HG03575 (cell line): ENCODE data around the gene CSRNP3.
"Not testable (repeated sequence)": the region's sequence is repeated elsewhere in the genome, so short reads cannot be mapped to it uniquely, and the experiment has no call there.

ENCODE experiments used
- ATAC-seq: cut with Tn5 transposase; IDR thresholded peaks from one replicate; pipeline ENCODE4 v1.9.1; 2021; ENCODE audit not compliant: unreplicated experiment, insufficient number of reproducible peaks, low FRiP score; ENCODE audit errors: extremely low read depth

CSRNP3 gene

DNA sequence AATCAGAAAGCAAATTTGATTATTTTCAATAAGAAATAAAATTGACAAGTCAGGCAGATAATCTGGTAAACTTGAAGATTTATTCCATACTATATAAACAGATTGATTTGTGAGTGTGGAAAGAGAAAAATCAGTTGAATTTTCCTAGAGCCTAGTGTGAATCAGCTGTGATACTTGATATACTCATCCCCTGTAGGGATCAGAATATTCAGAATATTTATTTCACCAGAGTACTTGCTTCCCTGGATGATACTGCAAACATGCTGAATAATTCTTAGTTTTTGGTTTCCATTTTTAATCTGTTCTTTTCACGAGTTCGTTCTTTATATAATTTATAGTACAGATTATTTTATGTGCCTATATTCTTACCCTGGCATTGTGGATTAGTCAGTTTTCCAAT, 181.7 kb downstream of the CSRNP3 start:
- no peak for ATAC-seq

DNA sequence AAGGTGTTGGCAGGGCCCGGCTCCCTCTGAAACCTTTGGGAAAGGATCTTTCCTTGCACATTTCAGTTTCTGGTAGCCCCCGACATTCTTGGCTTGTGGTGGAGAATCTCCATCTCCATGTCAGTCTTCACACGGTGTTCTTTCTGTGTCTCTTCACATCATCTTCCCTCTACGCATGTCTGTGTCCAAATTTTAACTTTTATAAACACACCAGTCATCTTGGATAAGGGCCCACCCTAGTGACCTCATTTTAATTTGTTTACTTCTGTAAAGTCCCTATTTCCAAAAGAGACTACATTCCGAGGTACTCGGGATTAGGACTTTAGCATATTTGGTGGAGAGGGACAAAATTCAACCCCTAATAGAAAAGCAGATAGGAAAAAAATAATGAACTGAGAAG, 186.2 kb downstream of the CSRNP3 start:
- no peak for ATAC-seq

DNA sequence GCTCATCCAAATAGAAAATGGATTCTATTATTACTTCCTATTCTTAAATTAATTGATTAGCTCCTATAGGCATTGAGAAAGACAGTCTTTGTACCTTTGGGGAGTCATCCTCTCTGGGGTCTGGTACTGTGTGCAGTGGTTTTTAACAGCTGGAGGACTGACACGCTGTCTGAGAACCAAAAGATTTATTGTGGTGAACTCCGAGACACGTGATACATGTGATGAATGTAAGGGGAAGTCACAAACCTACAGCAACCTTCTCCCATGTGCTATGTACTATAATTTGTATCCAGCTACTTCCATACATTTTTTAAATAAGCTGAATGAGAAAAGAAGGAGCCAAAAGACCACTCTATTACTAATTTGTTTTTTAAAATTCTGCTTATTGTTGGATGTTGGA, 190.9 kb downstream of the CSRNP3 start:
- no peak for ATAC-seq

DNA sequence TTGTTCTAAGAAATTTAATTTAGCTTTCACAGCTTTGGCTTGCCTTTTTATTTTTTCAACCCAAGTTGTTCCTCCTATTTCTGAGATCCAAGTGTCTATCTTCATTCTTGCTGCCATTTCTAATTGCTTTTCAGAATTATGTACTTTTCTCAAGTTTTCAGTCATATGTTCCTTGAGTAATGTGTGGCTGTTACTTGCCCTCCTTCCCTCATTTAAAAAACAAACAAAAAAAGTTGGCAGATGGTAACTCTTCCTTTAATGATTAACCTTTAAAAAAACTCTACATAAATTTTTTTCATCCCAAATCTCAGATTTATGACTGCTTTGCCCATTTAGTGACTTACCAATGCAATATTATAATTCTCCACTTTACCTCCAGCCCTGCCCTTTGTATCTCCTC, 193.2 kb downstream of the CSRNP3 start:
- ATAC-seq, result no peak

DNA sequence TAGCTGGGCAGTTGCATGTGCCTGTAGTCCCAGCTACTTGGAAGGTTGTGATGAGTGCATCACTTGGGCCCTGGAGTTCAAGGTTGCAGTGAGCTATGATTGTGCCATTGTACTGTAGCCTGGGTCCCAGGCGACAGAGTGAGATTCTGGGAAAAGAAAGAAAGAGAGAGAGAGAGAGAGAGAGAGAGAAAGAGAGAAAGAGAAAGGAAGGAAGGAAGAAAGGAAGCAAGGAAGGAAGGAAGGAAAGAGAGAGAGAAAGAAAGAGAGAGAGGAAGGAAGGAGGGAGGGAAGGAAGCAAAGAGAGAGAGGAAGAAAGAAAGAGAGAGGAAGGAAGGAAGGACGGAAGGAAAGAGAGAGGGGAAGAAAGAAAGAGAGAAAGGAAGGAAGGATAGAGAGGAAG, 196.1 kb downstream of the CSRNP3 start:
- no peak for ATAC-seq

DNA sequence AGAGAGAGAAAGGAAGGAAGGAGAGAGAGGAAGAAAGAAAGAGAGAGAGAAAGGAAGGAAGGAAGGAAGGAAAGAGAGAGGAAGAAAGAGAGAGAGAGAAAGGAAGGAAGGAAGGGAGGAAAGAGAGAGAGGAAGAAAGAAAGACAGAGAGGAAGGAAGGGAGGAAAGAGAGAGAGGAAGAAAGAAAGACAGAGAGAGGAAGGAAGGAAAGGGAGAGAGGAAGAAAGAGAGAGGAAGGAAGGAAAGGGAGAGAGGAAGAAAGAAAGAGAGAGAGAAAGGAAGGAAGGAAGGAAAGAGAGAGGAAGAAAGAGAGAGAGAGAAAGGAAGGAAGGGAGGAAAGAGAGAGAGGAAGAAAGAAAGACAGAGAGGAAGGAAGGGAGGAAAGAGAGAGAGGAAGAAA, 196.6 kb downstream of the CSRNP3 start:
- not testable (repeated sequence) for ATAC-seq

DNA sequence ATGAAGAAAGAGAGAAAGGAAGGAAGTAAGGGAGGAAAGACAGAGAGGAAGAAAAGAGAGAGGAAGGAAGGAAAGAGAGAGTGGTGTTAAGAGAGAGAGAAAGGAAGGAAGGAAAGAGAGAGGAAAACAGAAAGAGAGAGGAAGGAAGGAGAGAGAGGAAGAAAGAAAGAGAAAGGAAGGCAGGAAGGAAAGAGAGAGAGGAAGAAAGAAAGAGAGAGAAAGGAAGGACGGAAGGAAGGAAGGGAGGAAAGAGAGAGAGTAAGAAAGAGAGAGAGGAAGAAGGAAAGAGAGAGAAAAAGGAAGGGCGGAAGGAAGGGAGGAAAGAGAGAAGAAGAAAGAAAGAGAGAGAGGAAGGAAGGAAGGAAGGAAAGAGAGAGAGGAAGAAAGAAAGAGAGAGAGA, 197.1 kb downstream of the CSRNP3 start:
- no peak for ATAC-seq

DNA sequence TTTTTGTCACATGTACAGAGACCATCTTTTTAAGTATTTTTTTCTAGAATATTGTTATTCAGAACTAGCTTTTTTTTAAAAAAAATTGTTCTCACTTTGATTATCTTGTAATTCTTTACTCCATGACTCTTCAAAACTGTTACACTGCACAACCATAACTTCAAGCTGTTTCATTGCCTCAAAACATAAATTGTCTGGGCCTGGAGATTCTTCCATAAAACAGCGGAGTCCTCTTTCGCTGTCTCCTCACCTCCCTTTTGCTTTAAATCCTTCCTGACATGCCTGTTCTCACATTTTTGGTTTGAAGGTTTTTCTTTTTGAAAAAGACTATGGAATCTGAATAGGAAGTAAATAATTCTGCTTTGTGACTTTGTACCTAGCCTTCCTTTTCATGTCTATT, 197.9 kb downstream of the CSRNP3 start:
- ATAC-seq, result no peak

DNA sequence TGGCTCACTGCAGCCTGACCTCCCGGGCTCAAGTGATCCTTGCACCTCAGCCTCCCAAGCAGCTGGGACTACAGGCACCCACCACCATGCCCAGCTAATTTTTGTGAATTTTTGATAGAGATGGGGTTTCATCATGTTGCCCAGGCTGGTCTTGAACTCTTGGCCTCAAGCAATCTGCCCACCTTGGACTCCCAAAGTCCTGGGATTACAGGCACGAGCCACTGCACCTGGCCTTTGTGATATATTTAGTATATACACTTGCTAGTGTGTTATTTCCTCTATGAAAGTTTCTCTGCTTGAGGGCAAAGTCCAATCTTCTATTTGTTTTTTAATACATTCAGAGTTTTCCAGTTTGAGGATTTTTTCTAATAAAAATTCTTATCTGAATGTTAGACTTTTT, 205.3 kb downstream of the CSRNP3 start:
- ATAC-seq, result no peak

DNA sequence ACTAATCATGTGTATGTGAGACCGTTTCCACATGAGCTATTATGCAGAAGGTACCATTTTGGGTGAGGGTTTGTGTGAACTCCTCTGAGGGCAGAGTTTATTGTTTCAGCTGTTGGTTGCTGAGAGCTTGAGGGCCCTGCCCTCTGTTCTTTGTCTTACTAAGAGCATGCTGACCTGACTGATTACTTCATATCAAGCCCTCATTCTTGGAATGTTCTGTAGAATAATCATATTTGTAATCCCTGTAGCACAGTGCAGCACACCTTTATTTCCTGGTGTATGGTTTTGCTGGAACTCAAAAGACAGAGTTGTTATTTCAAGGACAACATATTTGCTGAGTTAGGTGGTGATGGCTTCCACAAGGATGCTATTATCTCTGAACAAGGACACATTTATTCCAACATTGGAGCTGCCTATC, 206.1 kb downstream of the CSRNP3 start:
- no peak for ATAC-seq

DNA sequence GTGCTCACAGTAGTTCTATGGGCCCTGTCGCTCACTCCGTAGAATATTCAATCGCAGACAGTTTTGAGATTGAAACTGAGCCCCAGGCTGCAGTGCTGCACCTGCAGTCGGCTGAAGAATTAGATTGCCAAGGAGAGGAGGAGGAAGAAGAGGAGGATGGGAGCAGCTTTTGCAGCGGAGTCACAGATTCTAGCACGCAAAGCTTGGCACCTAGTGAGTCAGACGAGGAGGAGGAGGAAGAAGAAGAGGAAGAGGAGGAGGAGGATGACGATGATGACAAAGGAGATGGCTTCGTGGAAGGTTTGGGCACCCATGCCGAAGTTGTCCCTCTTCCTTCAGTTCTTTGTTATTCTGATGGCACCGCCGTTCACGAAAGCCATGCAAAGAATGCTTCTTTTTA, 209.4 kb downstream of the CSRNP3 start:
- ATAC-seq, result no peak

DNA sequence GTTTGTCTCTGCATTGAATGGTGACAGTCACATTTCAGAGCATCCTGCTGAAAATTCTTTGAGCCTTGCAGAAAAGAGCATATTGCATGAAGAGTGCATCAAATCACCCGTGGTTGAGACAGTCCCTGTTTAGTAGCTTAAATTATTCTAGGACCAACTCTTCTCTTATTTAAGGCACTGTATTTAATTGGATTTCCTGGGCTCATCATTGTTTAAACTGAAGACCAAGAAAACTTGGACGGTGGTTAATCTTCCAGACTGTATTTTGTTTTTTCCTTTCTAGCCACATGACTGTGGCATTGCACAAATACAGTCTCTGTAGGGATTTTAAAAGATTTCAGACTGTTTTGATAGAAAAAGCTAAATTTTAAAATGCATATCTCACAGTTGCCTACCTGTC, 210.1 kb downstream of the CSRNP3 start:
- ATAC-seq, result no peak

DNA sequence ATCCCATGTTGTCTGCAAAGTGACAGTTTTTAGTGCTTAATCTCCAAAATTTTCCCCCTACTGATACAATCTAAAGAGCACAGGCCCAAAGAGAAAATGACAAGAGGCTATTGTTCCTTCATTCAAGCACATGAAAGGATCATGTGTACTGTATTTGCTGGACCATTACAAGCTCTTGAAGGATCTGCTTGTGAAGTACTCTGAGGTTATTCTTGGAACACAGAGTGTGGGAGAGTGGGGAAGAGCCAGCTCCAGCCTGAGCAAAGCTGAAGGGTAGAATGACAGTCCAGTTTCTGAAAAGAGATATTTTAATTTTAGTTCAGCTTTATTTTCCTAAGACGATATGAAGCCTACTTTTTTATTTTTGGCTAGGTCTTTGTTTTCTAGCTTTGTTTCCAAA, 212.3 kb downstream of the CSRNP3 start:
- no peak for ATAC-seq

DNA sequence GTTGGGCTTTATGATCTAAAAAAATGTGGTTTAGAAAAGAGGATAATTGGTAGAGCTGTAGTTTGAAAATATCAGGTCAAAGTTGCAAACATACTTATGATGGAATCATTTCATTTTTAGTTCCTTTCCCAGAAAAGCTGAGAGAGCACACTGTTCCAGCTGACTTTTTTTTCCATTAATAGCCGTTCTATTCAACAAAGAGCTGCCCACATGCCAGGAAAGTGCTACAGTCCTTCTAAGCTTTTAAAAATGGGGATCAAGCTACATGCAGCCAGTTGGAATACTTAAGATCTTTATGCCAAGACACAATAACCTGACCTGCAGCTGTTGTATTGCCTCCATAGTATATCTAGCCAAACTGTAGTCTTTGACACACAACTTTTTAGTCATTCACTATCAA, 213.0 kb downstream of the CSRNP3 start:
- no peak for ATAC-seq

DNA sequence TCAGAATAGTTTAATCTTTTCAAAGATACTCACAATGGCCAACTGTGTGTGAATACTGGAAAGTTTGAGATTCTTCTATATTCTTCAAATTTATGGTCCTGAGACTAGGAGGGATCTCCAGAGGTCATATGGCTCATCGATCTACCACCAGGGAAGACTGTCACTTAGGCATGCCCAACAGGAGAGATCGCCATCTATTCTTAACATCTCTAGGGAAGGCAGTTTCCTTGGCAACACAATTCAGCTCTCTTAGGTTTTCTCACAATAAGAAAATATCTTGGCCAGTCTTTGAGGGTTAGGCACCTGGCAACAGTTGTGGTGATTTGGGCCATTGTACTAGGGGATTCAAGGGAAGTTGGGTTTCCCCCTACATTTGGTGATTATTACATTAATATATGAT, 217.3 kb downstream of the CSRNP3 start:
- no peak for ATAC-seq

DNA sequence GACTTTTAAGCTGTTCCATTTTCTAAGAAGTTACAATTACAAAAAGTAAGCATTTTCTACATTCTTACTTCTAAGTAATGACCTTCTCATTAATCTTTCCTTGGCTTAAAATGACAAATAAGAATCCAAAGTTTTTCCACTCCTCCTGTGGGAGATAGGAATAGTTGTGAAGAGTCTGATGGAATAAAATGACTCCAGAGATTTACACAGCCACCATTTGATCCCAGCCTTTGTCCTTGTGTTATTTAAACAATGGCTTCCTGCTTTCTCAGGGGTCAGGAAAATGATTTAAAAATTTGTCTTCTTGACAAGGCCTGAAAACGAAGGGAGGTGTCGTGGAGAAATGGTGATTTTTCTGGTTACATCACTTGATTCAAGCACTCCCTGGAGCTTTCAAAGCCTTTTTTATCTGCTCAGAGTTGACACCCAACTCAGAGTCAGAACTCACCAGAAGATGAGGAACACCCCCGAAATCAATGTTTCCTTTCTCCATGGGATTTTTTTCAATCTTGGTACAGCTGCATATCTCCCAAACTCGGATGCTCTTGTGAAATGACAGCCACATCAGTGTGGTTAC, 218.0 kb downstream of the CSRNP3 start:
- no peak for ATAC-seq

DNA sequence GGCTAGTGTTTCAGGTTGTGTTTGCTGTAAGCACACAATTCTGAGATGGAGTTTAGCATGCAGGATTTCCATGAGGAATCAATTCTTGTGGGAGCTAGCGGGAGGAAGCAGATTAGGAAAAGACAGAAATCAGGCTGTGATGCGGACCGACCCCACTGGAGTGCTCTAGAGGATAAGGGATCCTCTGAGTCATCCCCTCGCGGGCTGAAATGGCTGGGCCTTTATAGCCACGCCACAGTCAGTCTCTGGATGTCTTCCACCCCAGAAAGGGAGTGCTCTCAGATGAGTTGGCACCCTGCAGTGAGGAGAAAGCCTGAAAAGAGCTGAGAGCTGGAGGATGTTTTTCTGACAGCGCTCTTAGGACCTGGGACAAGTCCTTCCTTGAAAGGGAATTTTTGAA, 222.1 kb downstream of the CSRNP3 start:
- ATAC-seq, result no peak

DNA sequence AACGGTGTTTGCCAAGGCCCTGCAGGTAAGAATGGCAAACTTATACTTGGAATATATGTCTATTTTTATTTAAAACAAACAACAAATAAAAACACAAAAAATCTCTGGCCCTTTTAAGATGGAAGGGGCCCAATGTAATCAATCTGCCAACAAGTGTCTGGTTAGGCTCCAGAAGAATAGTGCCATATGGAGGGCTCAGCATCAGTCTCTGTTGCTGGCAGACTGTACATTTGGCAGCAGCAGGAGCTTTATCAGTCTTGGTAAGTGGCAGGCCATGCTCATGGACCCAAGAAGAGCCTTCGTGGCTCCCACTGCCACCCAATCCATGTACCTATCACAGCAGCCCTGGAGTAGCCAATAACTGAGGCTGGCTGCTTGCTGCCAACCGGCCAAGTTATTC, 223.4 kb downstream of the CSRNP3 start:
- ATAC-seq, result no peak

DNA sequence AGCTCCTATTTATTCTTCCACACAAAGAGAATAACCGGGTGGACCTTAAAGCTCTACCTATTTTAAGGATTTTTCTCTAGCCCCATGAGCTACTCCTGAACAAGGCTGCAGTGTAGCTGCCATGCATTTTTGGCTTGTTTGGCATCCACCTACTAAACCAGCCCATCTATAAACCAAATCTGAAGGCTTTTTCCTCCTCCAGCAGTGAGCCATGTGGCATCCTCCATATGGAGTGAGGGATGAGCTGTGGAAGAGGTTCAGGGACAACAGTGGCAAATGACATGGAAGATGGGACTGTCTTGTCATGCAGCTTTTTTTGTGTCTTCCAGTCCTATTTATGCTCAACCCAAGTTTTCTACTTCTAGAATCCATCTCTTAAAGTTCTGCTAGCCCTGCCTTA, 224.3 kb downstream of the CSRNP3 start:
- no peak for ATAC-seq

DNA sequence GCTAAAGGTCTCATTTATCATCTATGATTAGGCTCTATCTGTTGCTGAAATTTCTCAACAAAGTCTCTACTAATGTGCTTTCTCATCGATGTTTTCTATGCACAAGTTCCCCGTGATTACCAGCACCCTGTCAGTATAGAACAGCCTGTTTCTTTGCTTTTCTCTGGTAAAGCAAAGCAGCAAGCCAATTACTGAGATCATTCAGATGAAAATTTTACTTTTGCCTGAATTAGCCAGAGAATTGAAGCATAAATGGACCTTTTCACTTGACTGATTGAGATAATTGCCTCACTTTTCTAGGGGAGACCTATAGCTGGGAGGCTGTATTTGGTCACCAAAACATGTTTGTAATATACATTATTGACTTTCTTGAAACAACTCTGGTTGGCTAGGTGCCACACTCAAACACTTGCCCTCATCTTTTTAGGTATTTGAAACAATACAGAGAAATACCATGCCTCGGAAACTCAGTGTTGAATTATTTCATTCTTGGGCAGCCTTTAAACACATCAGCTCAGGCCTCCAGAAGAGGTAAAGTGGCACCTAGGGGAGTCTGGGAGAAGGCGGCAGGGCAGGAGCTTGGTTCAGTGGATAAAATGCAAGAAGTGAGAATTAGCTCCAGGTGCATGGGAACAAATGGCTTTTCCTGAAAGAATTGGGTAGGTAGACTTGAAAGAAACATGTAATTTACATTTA, 228.4 kb downstream of the CSRNP3 start:
- no peak for ATAC-seq

DNA sequence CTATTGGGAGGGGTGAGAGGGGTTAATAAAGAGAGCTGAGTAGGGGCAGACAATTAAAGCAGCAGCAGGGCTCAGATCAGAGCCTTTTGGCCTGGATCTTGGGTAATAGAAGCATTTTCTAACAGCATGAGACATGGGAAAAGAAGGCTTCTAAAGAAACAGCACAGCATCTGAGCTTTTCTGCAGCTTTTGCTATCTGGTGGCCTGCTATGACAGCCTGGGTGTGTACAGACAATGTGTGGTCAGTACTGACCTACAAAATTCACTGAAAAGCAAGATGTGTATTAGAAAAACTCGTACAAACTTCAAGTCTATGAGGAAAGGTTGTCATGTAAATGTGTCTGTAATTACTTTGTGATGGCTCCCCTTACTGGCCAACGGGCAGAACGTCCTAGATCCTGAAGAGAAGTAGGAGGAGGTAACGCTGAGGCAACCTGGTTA, 229.0 kb downstream of the CSRNP3 start:
- peak; percentile 89 for ATAC-seq
